KMS-11 (cell line): Measurements from ENCODE around the gene LTB.

ENCODE experiments used
- H2AFZ ChIP-seq: fragments of 200-600 bp; sonication (generic); 2 replicates; pipeline ENCODE4 v1.6.1; 2016; ENCODE audit warnings: antibody characterized with exemption, mixed run types, low read depth
- H3K27ac ChIP-seq: fragments of 200-600 bp; sonication (generic); 2 replicates; pipeline ENCODE4 v1.6.1; 2016; ENCODE audit warnings: mild to moderate bottlenecking, mixed run types
- H3K27me3 ChIP-seq: fragments of 200-600 bp; sonication (generic); 2 replicates; pipeline ENCODE4 v1.6.1; 2017; ENCODE audit warnings: mild to moderate bottlenecking, low read depth, mixed run types, moderate library complexity; ENCODE audit not compliant: insufficient read depth
- H3K36me3 ChIP-seq: fragments of 200-600 bp; sonication (generic); 2 replicates; pipeline ENCODE4 v1.6.1; 2017; ENCODE audit warnings: mild to moderate bottlenecking, mixed run types; ENCODE audit not compliant: insufficient read depth
- H3K4me1 ChIP-seq: fragments of 200-600 bp; sonication (generic); 2 replicates; pipeline ENCODE4 v1.6.1; 2016; ENCODE audit warnings: mild to moderate bottlenecking, low read depth, mixed run types; ENCODE audit not compliant: poor library complexity, severe bottlenecking
- H3K4me2 ChIP-seq: fragments of 200-600 bp; sonication (generic); 2 replicates; pipeline ENCODE4 v1.7.0; 2016; ENCODE audit warnings: mild to moderate bottlenecking, mixed run types
- H3K4me3 ChIP-seq: fragments of 200-600 bp; sonication (generic); IDR thresholded peaks from 2 replicates; pipeline ENCODE4 v1.6.1; 2017; ENCODE audit warnings: low read depth, low read length, mixed read lengths; ENCODE audit not compliant: insufficient read depth
- H3K79me2 ChIP-seq: fragments of 200-600 bp; sonication (generic); 2 replicates; pipeline ENCODE4 v1.6.1; 2016; ENCODE audit warnings: low read depth, mixed run types; ENCODE audit not compliant: insufficient read depth
- H3K9ac ChIP-seq: fragments of 200-600 bp; sonication (generic); 2 replicates; pipeline ENCODE4 v1.6.1; 2016; ENCODE audit warnings: mild to moderate bottlenecking, mixed run types
- H4K20me1 ChIP-seq: fragments of 200-600 bp; sonication (generic); 2 replicates; pipeline ENCODE4 v1.6.1; 2016; ENCODE audit warnings: mild to moderate bottlenecking, mixed run types; ENCODE audit not compliant: insufficient read depth
- CTCF ChIP-seq: fragments of 200-600 bp; sonication (generic); conservative IDR thresholded peaks from 2 replicates; pipeline ENCODE4 v1.6.1; 2017; ENCODE audit warnings: low read depth, mild to moderate bottlenecking, antibody characterized with exemption, low read length, moderate library complexity, mixed read lengths

Gene LTB

GRCh38 chr6:31541059-31541657, 41.1 kb downstream of the LTB start:
- Histone ChIP-seq H3K79me2 (peaks cover 66% of the 10 kb centered on the region), H3K4me2 (peak overlapping the region; percentile 99), H3K36me3 (peaks cover 22% of the 10 kb centered on the region; the same call in 1 of the 2 replicates), H4K20me1 (peaks cover 27% of the 10 kb centered on the region), H3K27ac (peak overlapping the region; percentile 94), H3K4me3 (no peak overlapping the region), H3K4me1 (peaks cover 35% of the 10 kb centered on the region), H2AFZ (peak overlapping the region; percentile 80), H3K27me3 (no peaks in the 10 kb centered on the region), H3K9ac (peak overlapping the region; percentile 95)
- no peak for TF ChIP-seq CTCF

- Histone ChIP-seq H2AFZ (no peak overlapping the region), H3K4me1 (peaks cover 35% of the 10 kb centered on the region), H3K27me3 (no peaks in the 10 kb centered on the region), H3K27ac (no peak overlapping the region; the same call in 1 of the 2 replicates), H4K20me1 (peaks cover 32% of the 10 kb centered on the region), H3K4me3 (no peak overlapping the region), H3K36me3 (peaks cover 24% of the 10 kb centered on the region; the same call in 1 of the 2 replicates), H3K79me2 (peaks cover 70% of the 10 kb centered on the region), H3K4me2 (peak overlapping the region; percentile 99), H3K9ac (peak overlapping the region; percentile 95; the same call in 1 of the 2 replicates)
- TF ChIP-seq CTCF: no peak
These were observed 41.6 kb downstream of the LTB start for GRCh38 chr6:31540640-31541039.

GRCh38 chr6:31538805-31539400, 43.3 kb downstream of the LTB start:
- no peak overlapping the region for H3K4me3 ChIP-seq
- TF ChIP-seq CTCF: no peak
- H3K27ac ChIP-seq: no peak overlapping the region
- no peak overlapping the region for H2AFZ ChIP-seq
- H3K4me1 ChIP-seq: peaks cover 35% of the 10 kb centered on the region
- H3K79me2 ChIP-seq: peaks cover 70% of the 10 kb centered on the region
- peaks cover 33% of the 10 kb centered on the region for H4K20me1 ChIP-seq
- H3K9ac ChIP-seq: no peak overlapping the region
- no peaks in the 10 kb centered on the region for H3K27me3 ChIP-seq
- H3K36me3 ChIP-seq: peaks cover 24% of the 10 kb centered on the region; the same call in 1 of the 2 replicates
- peak overlapping the region; percentile 99; the same call in 1 of the 2 replicates for H3K4me2 ChIP-seq

- Histone ChIP-seq H3K4me2 (no peak overlapping the region), H3K27ac (no peak overlapping the region), H4K20me1 (peaks cover 33% of the 10 kb centered on the region), H3K4me1 (peaks cover 34% of the 10 kb centered on the region), H3K4me3 (no peak overlapping the region), H3K79me2 (peaks cover 50% of the 10 kb centered on the region), H3K27me3 (no peaks in the 10 kb centered on the region), H2AFZ (no peak overlapping the region), H3K36me3 (peaks cover 24% of the 10 kb centered on the region; the same call in 1 of the 2 replicates), H3K9ac (no peak overlapping the region)
- TF ChIP-seq CTCF: no peak
These were observed 46.5 kb downstream of the LTB start for GRCh38 chr6:31535538-31536324.
